Neural cell (in vitro differentiated cells): ENCODE measurements around the gene SHANK1. TPM values are rescaled to one million over a fixed set of nuclear protein-coding genes. Genes with fewer than 3 reads are reported as not detected.

ENCODE experiments used
- H2AFZ ChIP-seq: fragments of 200-600, 300-800 bp; sonication (generic), shearing (Covaris generic); 2 replicates; pipeline ENCODE4 v1.6.0; 2014; ENCODE audit warnings: low read depth, mild to moderate bottlenecking, antibody characterized with exemption, low read length, moderate library complexity
- H3F3A ChIP-seq: fragments of 200-600 bp; shearing (Covaris generic); 2 replicates; pipeline ENCODE4 v1.6.1; 2016; ENCODE audit warnings: mild to moderate bottlenecking, moderate library complexity, mixed read lengths, antibody characterized with exemption, low read length; ENCODE audit not compliant: insufficient read depth, poor library complexity, severe bottlenecking
- H3K27ac ChIP-seq: fragments of 200-600, 300-800 bp; sonication (generic), shearing (Covaris generic); 2 replicates; pipeline ENCODE4 v1.5.1; 2014; ENCODE audit warnings: mild to moderate bottlenecking, low read length, moderate library complexity
- H3K27me3 ChIP-seq: fragments of 300-800, 200-600 bp; sonication (generic), shearing (Covaris generic); 2 replicates; pipeline ENCODE4 v1.6.0; 2014; ENCODE audit warnings: mild to moderate bottlenecking, low read depth, low read length, moderate library complexity; ENCODE audit not compliant: insufficient read depth
- H3K36me3 ChIP-seq: fragments of 300-800, 200-600 bp; sonication (generic), shearing (Covaris generic); 2 replicates; pipeline ENCODE4 v1.5.1; 2014; ENCODE audit warnings: mild to moderate bottlenecking, antibody characterized with exemption, low read length, moderate library complexity; ENCODE audit not compliant: insufficient read depth
- H3K4me2 ChIP-seq: fragments of 300-800, 200-600 bp; sonication (generic), shearing (Covaris generic); 2 replicates; pipeline ENCODE4 v1.6.0; 2014; ENCODE audit warnings: mild to moderate bottlenecking, low read length
- H3K4me3 ChIP-seq: fragments of 300-800, 200-600 bp; sonication (generic), shearing (Covaris generic); 2 replicates; pipeline ENCODE4 v1.5.1; 2014; ENCODE audit warnings: mild to moderate bottlenecking, low read length, moderate library complexity
- H3K79me2 ChIP-seq: fragments of 200-600 bp; shearing (Covaris generic); replicated peaks from 2 replicates; pipeline ENCODE4 v1.6.0; 2014; ENCODE audit warnings: mild to moderate bottlenecking, low read length, moderate library complexity; ENCODE audit not compliant: insufficient read depth
- H3K9ac ChIP-seq: fragments of 300-800, 200-600 bp; sonication (generic), shearing (Covaris generic); 2 replicates; pipeline ENCODE4 v1.6.1; 2016; ENCODE audit warnings: mild to moderate bottlenecking, low read length, mixed read lengths
- H3K9me2 ChIP-seq: fragments of 200-600 bp; shearing (Covaris generic); 2 replicates; pipeline ENCODE4 v1.6.1; 2016; ENCODE audit warnings: mild to moderate bottlenecking, low read length, mixed read lengths; ENCODE audit not compliant: insufficient read depth
- H3K9me3 ChIP-seq: fragments of 200-600, 300-800 bp; sonication (generic), shearing (Covaris generic); 2 replicates; pipeline ENCODE4 v1.6.1; 2016; ENCODE audit warnings: mild to moderate bottlenecking, mixed run types, low read length, moderate library complexity, mixed read lengths
- H4K20me1 ChIP-seq: fragments of 200-600 bp; shearing (Covaris generic); 2 replicates; pipeline ENCODE4 v1.6.1; 2016; ENCODE audit warnings: mild to moderate bottlenecking, mixed run types; ENCODE audit not compliant: insufficient read depth
- CTCF ChIP-seq: fragments of 450-650 bp; IDR thresholded peaks from 2 replicates; pipeline ENCODE4 v1.5.1; 2014; ENCODE audit warnings: antibody characterized with exemption, mild to moderate bottlenecking, moderate library complexity; ENCODE audit not compliant: poor library complexity, severe bottlenecking
- EP300 ChIP-seq: fragments of 450-650 bp; conservative IDR thresholded peaks from 2 replicates; pipeline ENCODE4 v1.6.1; 2014; ENCODE audit warnings: antibody characterized with exemption, mild to moderate bottlenecking, moderate library complexity; ENCODE audit not compliant: poor library complexity, severe bottlenecking
- EZH2 ChIP-seq: fragments of 200-600, 300-800 bp; shearing (Covaris generic), sonication (generic); IDR thresholded peaks from 2 replicates; pipeline ENCODE4 v1.6.1; 2014; ENCODE audit warnings: antibody characterized with exemption, low read length, borderline replicate concordance, mild to moderate bottlenecking; ENCODE audit not compliant: insufficient read depth, poor library complexity, severe bottlenecking
- MXI1 ChIP-seq: fragments of 450-650 bp; conservative IDR thresholded peaks from 2 replicates; pipeline ENCODE4 v1.6.1; 2014; ENCODE audit warnings: antibody characterized with exemption, mild to moderate bottlenecking; ENCODE audit not compliant: poor library complexity, severe bottlenecking
- POLR2AphosphoS5 ChIP-seq: IDR thresholded peaks from 2 replicates; pipeline ENCODE4 v1.6.1; 2012
- RAD21 ChIP-seq: fragments of 450-650 bp; conservative IDR thresholded peaks from 2 replicates; pipeline ENCODE4 v1.6.1; 2014; ENCODE audit warnings: antibody characterized with exemption, mild to moderate bottlenecking, moderate library complexity
- REST ChIP-seq: IDR thresholded peaks from 2 replicates; pipeline ENCODE4 v1.6.1; 2012; ENCODE audit warnings: borderline replicate concordance
- SMC3 ChIP-seq: fragments of 450-650 bp; conservative IDR thresholded peaks from 2 replicates; pipeline ENCODE4 v1.6.1; 2014; ENCODE audit warnings: antibody characterized with exemption, mild to moderate bottlenecking, moderate library complexity; ENCODE audit not compliant: poor library complexity
- TAF1 ChIP-seq: IDR thresholded peaks from 2 replicates; pipeline ENCODE4 v1.6.1; 2012; ENCODE audit warnings: low read depth
- polyA plus RNA-seq: library from polyadenylated mRNA; depleted of rRNA; stranded (reverse); fragments of >200 nt; gene quantifications from 2 replicates; pipeline ENCODE4 v1.2.3, GENCODE V29; 2014

Gene SHANK1
- polyA plus RNA-seq, 1 donor from 2014 or later = 7.9 TPM

GRCh38 chr19:50741179-50741933, 21.8 kb upstream of the SHANK1 start:
- Histone ChIP-seq H3K4me3 (no peak overlapping the region), H2AFZ (no peak overlapping the region)
- TF ChIP-seq TAF1 = no peak
- TF ChIP-seq REST = no peak
- TF ChIP-seq CTCF = no peak
- TF ChIP-seq RAD21 = no peak
- TF ChIP-seq EZH2 = no peak
- TF ChIP-seq EP300 = no peak
- TF ChIP-seq POLR2AphosphoS5 = no peak
- TF ChIP-seq SMC3 = no peak
- TF ChIP-seq MXI1 = no peak

GRCh38 chr19:50739914-50740426, 20.4 kb upstream of the SHANK1 start:
- no peak overlapping the region for H2AFZ ChIP-seq
- H3K27me3 ChIP-seq = no peaks in the 10 kb centered on the region
- no peaks in the 10 kb centered on the region for H3K36me3 ChIP-seq
- no peaks in the 10 kb centered on the region for H3K9me2 ChIP-seq
- no peaks in the 10 kb centered on the region for H3K79me2 ChIP-seq
- no peaks in the 10 kb centered on the region for H3F3A ChIP-seq
- TF ChIP-seq REST (no peak), CTCF (no peak), POLR2AphosphoS5 (no peak), SMC3 (no peak), MXI1 (no peak), EP300 (no peak), RAD21 (no peak), EZH2 (no peak), TAF1 (no peak)
- no peak overlapping the region for H3K4me3 ChIP-seq
- H3K9me3 ChIP-seq = no peaks in the 10 kb centered on the region
- no peak overlapping the region for H3K27ac ChIP-seq
- H3K9ac ChIP-seq = no peak overlapping the region
- H3K4me2 ChIP-seq = no peak overlapping the region
- no peaks in the 10 kb centered on the region for H4K20me1 ChIP-seq

More at GRCh38 chr19:50741179-50741933, 21.8 kb upstream of the SHANK1 start:
- H3K9me3 ChIP-seq = no peaks in the 10 kb centered on the region
- H3K79me2 ChIP-seq = no peaks in the 10 kb centered on the region
- H3K9me2 ChIP-seq = no peaks in the 10 kb centered on the region
- no peaks in the 10 kb centered on the region for H3K36me3 ChIP-seq
- H3K9ac ChIP-seq = no peak overlapping the region
- H4K20me1 ChIP-seq = no peaks in the 10 kb centered on the region
- H3F3A ChIP-seq = no peaks in the 10 kb centered on the region
- no peak overlapping the region for H3K4me2 ChIP-seq
- no peaks in the 10 kb centered on the region for H3K27me3 ChIP-seq
- no peak overlapping the region for H3K27ac ChIP-seq
